Measurements from ENCODE around the gene IFRD2. TPM values are rescaled to one million over a fixed set of nuclear protein-coding genes. Genes with fewer than 3 reads are reported as not detected.

The IFRD2 gene
- total and polyA plus RNA-seq, 2 experiments from 2014 or later = 85.4 to 90.2 TPM

DNA sequence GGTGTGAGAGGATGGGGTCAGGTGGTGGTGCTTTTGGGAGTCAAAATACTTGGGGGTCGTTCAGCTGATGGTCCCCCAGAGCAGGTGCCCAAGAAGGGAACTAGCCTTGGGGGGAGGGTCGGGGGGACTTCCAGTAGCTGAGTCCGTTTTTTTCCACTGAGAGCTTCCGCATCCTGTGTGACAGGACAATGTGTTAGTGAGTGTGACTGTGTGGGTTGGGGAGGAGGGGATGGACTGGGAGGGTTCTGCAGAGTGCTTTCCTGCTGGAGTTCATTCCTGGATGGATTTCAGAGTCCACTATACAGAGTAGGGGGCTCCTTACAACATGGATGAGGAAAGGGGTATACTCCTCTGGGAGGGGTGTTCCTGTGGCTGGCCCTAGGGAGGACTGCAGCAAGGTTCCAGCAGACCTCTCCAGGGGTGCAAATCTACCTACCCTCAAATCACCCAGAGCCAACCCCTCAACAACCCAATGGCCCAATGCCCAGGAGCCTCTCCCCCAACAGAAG is 30.9 kb upstream of the IFRD2 start:
- H3K27me3 ChIP-seq (replicated peaks; ENCODE audit: insufficient read depth) = no peaks in the 10 kb centered on the region
- H3K4me3 ChIP-seq = no peak overlapping the region
- no peaks in the 10 kb centered on the region for H3K36me3 ChIP-seq (ENCODE audit: low read depth)
- no peaks in the 10 kb centered on the region for H3K9me3 ChIP-seq (ENCODE audit: low read depth)
- no peaks in the 10 kb centered on the region for H3F3A ChIP-seq (ENCODE audit: insufficient read depth)
- no peak for DNase-seq
- no peak overlapping the region for H2AFZ ChIP-seq
- H3K27ac ChIP-seq = no peak overlapping the region
- no peak overlapping the region for H3K9ac ChIP-seq
- no peak overlapping the region for H3K4me2 ChIP-seq (ENCODE audit: unreplicated experiment)
- no peaks in the 10 kb centered on the region for H3K9me2 ChIP-seq (ENCODE audit: insufficient read depth)
- in situ Hi-C loops (cut with MboI) = no loop called here
- peaks cover 44% of the 10 kb centered on the region for H3K79me2 ChIP-seq (ENCODE audit: insufficient read depth)
- 57 to 64% methylated on average over 4 of the region's 4 CpGs for WGBS, 2 experiments (ENCODE audit: low coverage in 1 of 2, low lambda C conversion rate in 2 of 2, missing lambda C conversion rate in 2 of 2)
- peaks cover 17% of the 10 kb centered on the region for H3K4me1 ChIP-seq (ENCODE audit: insufficient read depth)
- no peaks in the 10 kb centered on the region for H4K20me1 ChIP-seq (ENCODE audit: insufficient read depth)
- TF ChIP-seq EZH2phosphoT487 (IDR thresholded peaks at IDR 0.05; ENCODE audit: insufficient read depth, low read depth) (no peak), EZH2 (IDR thresholded peaks at IDR 0.05; ENCODE audit: insufficient read depth, poor library complexity, severe bottlenecking) (no peak)

GRCh38 chr3:50322386-50323091 is 30.3 kb upstream of the IFRD2 start, which contains the start of gene HYAL2:
Gene HYAL2, minus strand, starts transcription at chr3:50322745. Its CDS starts 2,256 bp downstream, at chr3:50320489.
- Histone ChIP-seq H3K9me2 (ENCODE audit: insufficient read depth) (no peaks in the 10 kb centered on the region), H3K36me3 (ENCODE audit: low read depth) (no peaks in the 10 kb centered on the region), H3K9me3 (ENCODE audit: low read depth) (no peaks in the 10 kb centered on the region), H3K4me1 (ENCODE audit: insufficient read depth) (peaks cover 17% of the 10 kb centered on the region), H3K4me2 (ENCODE audit: unreplicated experiment) (peak within 1 kb of the TSS; percentile 91), H3K4me3 (peak within 1 kb of the TSS; percentile 91), H3K79me2 (ENCODE audit: insufficient read depth) (peaks cover 41% of the 10 kb centered on the region), H4K20me1 (ENCODE audit: insufficient read depth) (no peaks in the 10 kb centered on the region), H3K27ac (peak within 1 kb of the TSS; percentile 90), H3K27me3 (replicated peaks; ENCODE audit: insufficient read depth) (no peaks in the 10 kb centered on the region), H3K9ac (peak within 1 kb of the TSS; percentile 96), H3F3A (ENCODE audit: insufficient read depth) (no peaks in the 10 kb centered on the region), H2AFZ (peak within 1 kb of the TSS; percentile 93)
- no peak for DNase-seq
- 64 to 69% methylated on average over 28 to 31 of the region's 31 CpGs for WGBS, 2 experiments (ENCODE audit: low coverage in 1 of 2, low lambda C conversion rate in 2 of 2, missing lambda C conversion rate in 2 of 2)
- TF ChIP-seq EZH2 (IDR thresholded peaks at IDR 0.05; ENCODE audit: insufficient read depth, poor library complexity, severe bottlenecking) = no peak
- in situ Hi-C loops (cut with MboI) = no loop called here

DNA sequence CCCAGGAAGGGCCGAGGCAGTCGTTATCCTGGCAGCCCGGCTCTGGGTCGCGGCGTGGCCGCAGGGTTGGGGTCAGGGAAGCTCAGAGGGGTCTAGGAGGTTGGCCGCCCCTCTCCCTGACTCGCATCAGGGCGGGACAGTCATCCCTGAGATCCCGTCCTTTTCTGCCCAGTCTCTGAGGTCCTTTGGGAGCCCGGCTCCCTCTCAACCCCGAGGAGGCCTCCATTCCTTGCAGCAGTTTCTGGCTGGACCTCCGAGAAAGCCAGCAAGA is 29.8 kb upstream of the IFRD2 start:
- H4K20me1 ChIP-seq (ENCODE audit: insufficient read depth) = no peaks in the 10 kb centered on the region
- peaks cover 14% of the 10 kb centered on the region for H3K4me1 ChIP-seq (ENCODE audit: insufficient read depth)
- WGBS, 2 experiments (ENCODE audit: low coverage in 1 of 2, low lambda C conversion rate in 2 of 2, missing lambda C conversion rate in 2 of 2) = 30 to 46% methylated on average over 11 to 14 of the region's 14 CpGs
- in situ Hi-C loops (cut with MboI) = no loop called here
- no peaks in the 10 kb centered on the region for H3K9me3 ChIP-seq (ENCODE audit: low read depth)
- peak overlapping the region; percentile 93 for H2AFZ ChIP-seq
- TF ChIP-seq EZH2phosphoT487 (IDR thresholded peaks at IDR 0.05; ENCODE audit: insufficient read depth, low read depth) (no peak), EZH2 (IDR thresholded peaks at IDR 0.05; ENCODE audit: insufficient read depth, poor library complexity, severe bottlenecking) (no peak)
- H3K4me3 ChIP-seq = peak overlapping the region; percentile 91
- H3K4me2 ChIP-seq (ENCODE audit: unreplicated experiment) = peak overlapping the region; percentile 91
- no peak overlapping the region for H3K27ac ChIP-seq
- no peaks in the 10 kb centered on the region for H3F3A ChIP-seq (ENCODE audit: insufficient read depth)
- no peaks in the 10 kb centered on the region for H3K27me3 ChIP-seq (replicated peaks; ENCODE audit: insufficient read depth)
- no peaks in the 10 kb centered on the region for H3K36me3 ChIP-seq (ENCODE audit: low read depth)
- peak overlapping the region; percentile 96 for H3K9ac ChIP-seq
- H3K79me2 ChIP-seq (ENCODE audit: insufficient read depth) = peaks cover 36% of the 10 kb centered on the region
- no peak for DNase-seq
- H3K9me2 ChIP-seq (ENCODE audit: insufficient read depth) = no peaks in the 10 kb centered on the region

DNA sequence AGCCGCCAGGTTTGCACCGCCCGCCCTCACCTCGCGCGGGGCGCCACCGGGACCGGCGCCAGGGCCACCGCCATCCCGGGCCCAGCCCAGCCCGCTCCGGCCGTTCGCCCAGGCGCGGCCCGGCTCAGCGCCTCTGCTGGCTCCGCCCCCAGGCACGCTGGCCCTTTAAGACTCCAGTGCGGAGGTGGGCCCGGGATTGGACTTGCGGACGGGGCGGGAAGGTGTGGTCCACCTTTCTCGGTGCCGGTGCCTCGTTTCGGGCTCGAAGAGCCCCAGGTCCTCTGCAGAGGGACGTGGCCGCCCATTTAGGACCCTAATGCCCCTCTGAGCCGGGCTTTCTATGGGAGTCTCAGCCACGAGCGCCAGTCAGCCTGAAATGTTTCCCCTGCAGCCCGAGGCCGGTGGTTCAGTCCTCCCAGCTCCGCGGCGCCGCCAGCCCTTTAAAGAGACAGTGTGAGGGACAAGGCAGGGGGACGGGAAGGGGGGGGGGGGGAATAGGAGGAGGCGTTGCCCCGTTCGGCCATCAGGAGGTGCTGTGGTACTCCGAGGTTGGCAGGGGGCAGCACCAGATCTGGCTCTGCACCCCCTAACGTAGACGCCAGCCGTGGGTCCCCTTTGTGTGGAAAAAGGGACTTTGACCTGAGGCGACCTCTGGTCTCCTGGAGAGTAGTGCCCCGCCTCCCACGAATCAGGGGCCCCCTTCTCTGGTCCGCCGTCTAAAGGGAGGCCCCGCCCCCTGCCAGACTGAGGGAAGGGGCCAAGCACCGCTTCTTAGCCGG is 29.3 kb upstream of the IFRD2 start:
- peak overlapping the region; percentile 90 for H3K27ac ChIP-seq
- no peaks in the 10 kb centered on the region for H3K9me2 ChIP-seq (ENCODE audit: insufficient read depth)
- WGBS, 2 experiments (ENCODE audit: low coverage in 1 of 2, low lambda C conversion rate in 2 of 2, missing lambda C conversion rate in 2 of 2) = 1 to 2% methylated on average over 40 to 51 of the region's 59 CpGs
- no peaks in the 10 kb centered on the region for H3K27me3 ChIP-seq (replicated peaks; ENCODE audit: insufficient read depth)
- in situ Hi-C loops (cut with MboI) = no loop called here
- H3K9ac ChIP-seq = peak overlapping the region; percentile 96
- H3F3A ChIP-seq (ENCODE audit: insufficient read depth) = no peaks in the 10 kb centered on the region
- H3K79me2 ChIP-seq (ENCODE audit: insufficient read depth) = peaks cover 31% of the 10 kb centered on the region
- peak overlapping the region; percentile 91 for H3K4me3 ChIP-seq
- no peaks in the 10 kb centered on the region for H4K20me1 ChIP-seq (ENCODE audit: insufficient read depth)
- H3K4me1 ChIP-seq (ENCODE audit: insufficient read depth) = peaks cover 11% of the 10 kb centered on the region; the same call in 1 of the 2 replicates
- peak; percentile 96 for DNase-seq
- peak overlapping the region; percentile 91 for H3K4me2 ChIP-seq (ENCODE audit: unreplicated experiment)
- no peaks in the 10 kb centered on the region for H3K9me3 ChIP-seq (ENCODE audit: low read depth)
- H2AFZ ChIP-seq = peak overlapping the region; percentile 93
- TF ChIP-seq EZH2 (IDR thresholded peaks at IDR 0.05; ENCODE audit: insufficient read depth, poor library complexity, severe bottlenecking) = no peak
- TF ChIP-seq EZH2phosphoT487 (IDR thresholded peaks at IDR 0.05; ENCODE audit: insufficient read depth, low read depth) = no peak
- H3K36me3 ChIP-seq (ENCODE audit: low read depth) = no peaks in the 10 kb centered on the region
